ENCODE results near the gene MDM2.

The MDM2 gene

DNA sequence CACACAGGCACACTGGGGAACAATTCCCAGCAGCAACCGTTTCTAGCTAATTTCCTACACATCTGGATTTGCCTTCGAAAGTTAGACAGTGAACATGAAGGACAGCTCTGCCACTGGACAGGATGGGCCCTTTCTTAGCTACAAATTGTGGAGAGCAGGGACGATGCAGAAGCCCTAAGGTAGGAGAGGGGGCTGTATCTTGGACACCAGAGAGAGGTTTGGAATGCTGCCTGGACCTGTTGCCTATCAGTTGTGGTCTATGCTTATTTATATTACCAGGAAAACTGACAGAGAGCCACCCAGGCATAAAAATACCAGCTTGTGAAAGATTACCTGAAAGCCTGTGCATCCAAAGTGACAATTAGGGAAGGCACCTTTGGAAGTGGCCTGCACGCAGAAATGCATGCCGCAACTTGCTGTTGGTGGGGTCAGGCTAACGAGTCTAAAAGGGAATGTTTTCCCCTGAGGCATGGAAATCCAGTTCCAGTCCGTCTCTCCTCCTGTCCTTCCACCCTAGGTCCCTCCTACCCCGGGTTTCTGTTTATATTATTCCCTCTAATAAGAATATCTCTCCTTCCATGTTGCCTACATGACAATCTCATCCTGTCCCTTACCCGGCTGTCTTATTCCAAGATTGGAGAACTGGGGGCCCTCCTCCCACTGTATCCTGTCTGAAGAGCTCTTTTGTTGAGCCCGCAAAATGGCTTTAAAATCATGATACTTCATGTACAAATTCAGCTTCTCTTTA is 60.2 kb downstream of the MDM2 start:
- Histone ChIP-seq H3K27ac (ENCODE audit: low read depth, low read length, severe bottlenecking) (no peak overlapping the region), H3K4me1 (ENCODE audit: control insufficient read depth, insufficient read depth, low read length, poor library complexity, severe bottlenecking) (no peaks in the 10 kb centered on the region), H3K4me3 (ENCODE audit: extremely low read depth, insufficient read depth, low read length, poor library complexity, severe bottlenecking) (no peak overlapping the region), H3K36me3 (ENCODE audit: control insufficient read depth, insufficient read depth, low read length) (no peaks in the 10 kb centered on the region), H3K9me3 (ENCODE audit: control insufficient read depth, low read length) (no peaks in the 10 kb centered on the region)
- 80 to 87% methylated on average over 8 to 9 of the region's 10 CpGs for WGBS, 2 experiments (ENCODE audit: insufficient coverage in 2 of 2)

DNA sequence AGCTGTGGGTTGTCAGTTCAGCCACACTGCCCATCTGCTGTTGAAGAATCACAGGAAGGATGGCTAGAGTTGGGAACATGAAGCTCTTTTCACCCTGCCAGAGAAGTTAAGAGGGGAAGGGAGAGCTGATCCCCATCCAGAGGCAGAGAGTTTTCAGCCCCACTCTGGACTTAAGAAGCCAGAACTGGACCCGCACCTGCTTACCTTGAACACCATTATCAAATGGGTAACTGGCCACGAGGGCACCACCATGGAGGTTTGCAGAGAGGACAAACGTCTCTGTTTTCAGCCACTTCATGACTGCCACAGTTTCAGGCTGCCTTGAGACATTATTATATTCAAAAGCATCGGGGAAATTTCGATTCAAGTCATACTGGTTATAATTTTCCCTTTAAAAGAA is 62.0 kb downstream of the MDM2 start:
- H3K4me1 ChIP-seq (ENCODE audit: control insufficient read depth, insufficient read depth, low read length, poor library complexity, severe bottlenecking), result no peaks in the 10 kb centered on the region
- no peaks in the 10 kb centered on the region for H3K9me3 ChIP-seq (ENCODE audit: control insufficient read depth, low read length)
- no peak overlapping the region for H3K27ac ChIP-seq (ENCODE audit: low read depth, low read length, severe bottlenecking)
- 83 to 93% methylated on average over 1 to 3 of the region's 5 CpGs for WGBS, 2 experiments (ENCODE audit: insufficient coverage in 2 of 2)
- H3K36me3 ChIP-seq (ENCODE audit: control insufficient read depth, insufficient read depth, low read length), result no peaks in the 10 kb centered on the region
- no peak overlapping the region for H3K4me3 ChIP-seq (ENCODE audit: extremely low read depth, insufficient read depth, low read length, poor library complexity, severe bottlenecking)

DNA sequence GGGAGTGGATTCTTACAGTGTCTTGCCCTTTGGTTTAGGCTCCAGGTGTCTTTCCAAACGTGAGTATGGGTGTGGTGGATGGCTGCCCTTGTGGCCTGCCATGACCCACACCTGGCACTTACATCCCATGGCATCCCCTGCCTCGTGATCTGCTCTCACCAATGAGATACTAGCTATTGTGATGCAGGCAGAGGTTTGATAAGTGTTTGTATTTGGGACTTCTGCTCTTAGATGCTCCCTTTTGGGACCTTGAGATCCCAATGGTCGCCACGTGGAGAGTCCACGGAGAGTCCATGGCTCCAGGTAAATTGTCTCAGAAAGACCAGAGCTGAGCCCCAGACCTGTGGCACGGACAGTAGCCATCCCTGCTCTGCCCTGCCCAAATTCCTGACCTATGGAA is 62.5 kb downstream of the MDM2 start:
- H3K4me3 ChIP-seq (ENCODE audit: extremely low read depth, insufficient read depth, low read length, poor library complexity, severe bottlenecking), result no peak overlapping the region
- H3K27ac ChIP-seq (ENCODE audit: low read depth, low read length, severe bottlenecking), result no peak overlapping the region
- no peaks in the 10 kb centered on the region for H3K9me3 ChIP-seq (ENCODE audit: control insufficient read depth, low read length)
- 78 to 84% methylated on average over 4 to 5 of the region's 6 CpGs for WGBS, 2 experiments (ENCODE audit: insufficient coverage in 2 of 2)
- H3K4me1 ChIP-seq (ENCODE audit: control insufficient read depth, insufficient read depth, low read length, poor library complexity, severe bottlenecking), result no peaks in the 10 kb centered on the region
- no peaks in the 10 kb centered on the region for H3K36me3 ChIP-seq (ENCODE audit: control insufficient read depth, insufficient read depth, low read length)

DNA sequence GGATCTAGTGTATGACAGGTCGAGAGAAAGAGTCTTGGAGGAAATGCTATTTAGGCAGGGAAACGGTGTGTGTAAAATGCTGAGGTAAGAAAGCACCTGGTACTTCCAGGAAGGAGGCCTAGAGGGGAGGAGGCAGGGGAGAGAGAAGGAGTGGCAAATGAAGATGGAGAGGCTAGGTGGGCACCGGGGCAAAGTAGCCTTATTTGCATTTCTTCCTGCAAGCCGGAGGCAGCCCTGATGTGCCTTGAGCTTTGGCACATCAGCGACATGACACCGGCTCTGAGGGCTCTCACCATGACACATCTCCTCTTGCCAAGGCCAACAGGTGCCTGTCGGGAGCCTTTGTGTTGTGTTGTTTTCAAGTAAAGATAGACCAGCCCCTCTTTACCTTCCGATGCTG is 63.4 kb downstream of the MDM2 start:
- no peaks in the 10 kb centered on the region for H3K4me1 ChIP-seq (ENCODE audit: control insufficient read depth, insufficient read depth, low read length, poor library complexity, severe bottlenecking)
- no peak overlapping the region for H3K27ac ChIP-seq (ENCODE audit: low read depth, low read length, severe bottlenecking)
- H3K4me3 ChIP-seq (ENCODE audit: extremely low read depth, insufficient read depth, low read length, poor library complexity, severe bottlenecking), result no peak overlapping the region
- no peaks in the 10 kb centered on the region for H3K9me3 ChIP-seq (ENCODE audit: control insufficient read depth, low read length)
- 66 to 73% methylated on average over 5 of the region's 8 CpGs for WGBS, 2 experiments (ENCODE audit: insufficient coverage in 2 of 2)
- no peaks in the 10 kb centered on the region for H3K36me3 ChIP-seq (ENCODE audit: control insufficient read depth, insufficient read depth, low read length)

DNA sequence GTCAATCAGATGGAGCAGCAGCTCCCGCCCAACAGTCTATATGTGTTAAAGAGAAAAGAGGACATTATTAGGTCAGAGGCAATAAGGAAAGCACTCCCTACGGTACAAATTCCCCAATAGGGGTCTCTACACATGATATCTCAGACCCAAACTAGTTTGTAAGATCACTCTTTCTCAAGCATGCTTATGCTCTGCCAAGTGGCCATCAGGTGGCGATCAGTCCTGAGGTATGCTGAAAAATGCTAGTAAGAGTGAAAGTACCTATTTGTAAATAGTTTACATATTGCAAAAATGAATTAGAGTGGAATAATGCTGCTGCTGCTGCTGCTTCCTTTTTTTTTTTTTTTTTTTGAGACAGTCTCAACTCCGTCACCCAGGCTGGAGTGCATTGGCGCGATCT is 63.9 kb downstream of the MDM2 start:
- no peak overlapping the region for H3K4me3 ChIP-seq (ENCODE audit: extremely low read depth, insufficient read depth, low read length, poor library complexity, severe bottlenecking)
- no peaks in the 10 kb centered on the region for H3K9me3 ChIP-seq (ENCODE audit: control insufficient read depth, low read length)
- no peak overlapping the region for H3K27ac ChIP-seq (ENCODE audit: low read depth, low read length, severe bottlenecking)
- no peaks in the 10 kb centered on the region for H3K4me1 ChIP-seq (ENCODE audit: control insufficient read depth, insufficient read depth, low read length, poor library complexity, severe bottlenecking)
- 0% methylated on average over 1 of the region's 6 CpGs; no CpG with 5 or more reads in 1 of the 2 experiments for WGBS, 2 experiments (ENCODE audit: insufficient coverage in 2 of 2)
- H3K36me3 ChIP-seq (ENCODE audit: control insufficient read depth, insufficient read depth, low read length), result no peaks in the 10 kb centered on the region

DNA sequence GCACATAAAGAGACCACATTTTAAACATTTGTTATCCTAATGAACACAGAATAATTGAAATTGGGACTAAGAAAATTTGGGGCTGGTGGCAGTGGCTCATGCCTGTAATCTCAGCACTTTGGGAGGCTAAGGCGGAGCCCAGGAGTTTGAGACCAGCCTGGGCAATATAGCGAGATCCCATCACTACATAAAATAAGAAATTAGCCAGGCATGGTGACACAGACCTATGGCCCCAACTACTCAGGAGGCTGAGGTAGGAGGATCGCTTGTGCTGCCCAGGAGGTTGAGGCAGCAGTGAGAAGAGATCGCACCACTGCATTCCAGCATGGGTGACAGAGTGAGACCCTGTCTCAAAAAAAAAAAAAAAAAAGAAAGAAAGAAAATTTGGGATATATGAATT is 65.3 kb downstream of the MDM2 start:
- Histone ChIP-seq H3K36me3 (ENCODE audit: control insufficient read depth, insufficient read depth, low read length) (no peaks in the 10 kb centered on the region), H3K4me1 (ENCODE audit: control insufficient read depth, insufficient read depth, low read length, poor library complexity, severe bottlenecking) (no peaks in the 10 kb centered on the region), H3K27ac (ENCODE audit: low read depth, low read length, severe bottlenecking) (no peak overlapping the region), H3K4me3 (ENCODE audit: extremely low read depth, insufficient read depth, low read length, poor library complexity, severe bottlenecking) (no peak overlapping the region), H3K9me3 (ENCODE audit: control insufficient read depth, low read length) (no peaks in the 10 kb centered on the region)
- 82 to 100% methylated on average over 2 to 3 of the region's 4 CpGs for WGBS, 2 experiments (ENCODE audit: insufficient coverage in 2 of 2)

DNA sequence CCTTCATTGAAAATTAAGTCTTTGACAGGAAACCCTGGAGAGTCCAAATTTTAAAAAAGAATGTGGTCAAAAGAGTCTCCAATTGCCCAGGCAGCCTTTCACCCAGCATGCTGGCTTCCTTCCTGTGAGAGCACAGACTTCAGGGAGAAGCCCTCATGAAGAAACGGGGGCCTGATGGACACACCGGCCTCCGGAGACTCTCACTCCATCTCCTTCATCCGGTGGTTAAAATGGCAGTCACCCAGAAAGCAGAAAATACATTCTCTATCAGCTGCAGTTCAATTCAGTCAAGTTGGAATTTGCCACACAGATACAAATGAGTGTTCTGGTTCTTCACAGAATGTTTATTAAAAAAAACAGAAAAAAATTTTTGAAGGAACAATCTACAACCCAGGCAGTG is 68.5 kb downstream of the MDM2 start:
- WGBS, 2 experiments (ENCODE audit: insufficient coverage in 2 of 2), result 73 to 89% methylated on average over 3 to 4 of the region's 4 CpGs
- H3K4me1 ChIP-seq (ENCODE audit: control insufficient read depth, insufficient read depth, low read length, poor library complexity, severe bottlenecking), result no peaks in the 10 kb centered on the region
- no peak overlapping the region for H3K4me3 ChIP-seq (ENCODE audit: extremely low read depth, insufficient read depth, low read length, poor library complexity, severe bottlenecking)
- H3K27ac ChIP-seq (ENCODE audit: low read depth, low read length, severe bottlenecking), result no peak overlapping the region
- H3K9me3 ChIP-seq (ENCODE audit: control insufficient read depth, low read length), result no peaks in the 10 kb centered on the region
- no peaks in the 10 kb centered on the region for H3K36me3 ChIP-seq (ENCODE audit: control insufficient read depth, insufficient read depth, low read length)

DNA sequence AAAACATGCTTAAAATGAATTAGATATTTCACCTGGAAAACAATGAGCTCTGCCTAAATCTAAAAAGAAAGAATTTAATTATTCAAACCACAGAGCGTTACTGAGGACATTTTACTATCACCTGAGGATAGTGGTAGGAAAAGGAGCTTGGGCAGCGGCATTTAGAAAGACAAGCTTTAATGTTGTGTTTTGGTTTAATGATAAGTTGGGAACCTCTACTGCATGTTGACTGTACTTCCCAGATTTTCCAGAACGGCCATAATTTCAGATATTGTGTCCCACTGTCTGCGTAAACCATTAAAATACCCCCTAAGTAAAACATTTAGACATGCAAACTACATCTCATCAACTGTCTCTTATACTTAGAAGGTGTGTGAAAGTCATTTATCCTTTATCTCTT is 69.6 kb downstream of the MDM2 start:
- WGBS, 2 experiments (ENCODE audit: insufficient coverage in 2 of 2), result 83 to 100% methylated on average over 1 of the region's 4 CpGs
- H3K4me1 ChIP-seq (ENCODE audit: control insufficient read depth, insufficient read depth, low read length, poor library complexity, severe bottlenecking), result no peaks in the 10 kb centered on the region
- no peaks in the 10 kb centered on the region for H3K9me3 ChIP-seq (ENCODE audit: control insufficient read depth, low read length)
- H3K36me3 ChIP-seq (ENCODE audit: control insufficient read depth, insufficient read depth, low read length), result no peaks in the 10 kb centered on the region
- no peak overlapping the region for H3K4me3 ChIP-seq (ENCODE audit: extremely low read depth, insufficient read depth, low read length, poor library complexity, severe bottlenecking)
- H3K27ac ChIP-seq (ENCODE audit: low read depth, low read length, severe bottlenecking), result no peak overlapping the region

DNA sequence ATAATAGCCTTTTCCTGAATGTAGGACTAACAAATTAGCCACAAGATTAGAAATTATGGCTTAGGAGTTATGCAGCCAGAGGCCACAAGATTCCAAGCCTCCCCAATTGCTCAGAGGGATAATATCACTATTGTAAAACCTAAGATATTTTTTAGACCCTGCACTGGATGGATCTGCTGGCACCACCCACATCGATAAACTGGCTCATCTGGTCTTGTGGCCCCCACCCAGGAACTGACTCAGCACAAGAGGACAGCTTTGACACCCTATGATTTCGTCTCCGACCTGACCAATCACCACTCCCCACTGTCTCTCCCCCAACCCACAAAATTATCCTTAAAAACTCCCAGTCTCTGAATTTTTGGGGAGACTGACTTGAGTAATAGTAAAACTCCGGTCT is 70.3 kb downstream of the MDM2 start:
- no peak overlapping the region for H3K27ac ChIP-seq (ENCODE audit: low read depth, low read length, severe bottlenecking)
- no peak overlapping the region for H3K4me3 ChIP-seq (ENCODE audit: extremely low read depth, insufficient read depth, low read length, poor library complexity, severe bottlenecking)
- H3K36me3 ChIP-seq (ENCODE audit: control insufficient read depth, insufficient read depth, low read length), result no peaks in the 10 kb centered on the region
- WGBS, 2 experiments (ENCODE audit: insufficient coverage in 2 of 2), result 90 to 100% methylated on average over 2 to 3 of the region's 4 CpGs
- no peaks in the 10 kb centered on the region for H3K9me3 ChIP-seq (ENCODE audit: control insufficient read depth, low read length)
- H3K4me1 ChIP-seq (ENCODE audit: control insufficient read depth, insufficient read depth, low read length, poor library complexity, severe bottlenecking), result no peaks in the 10 kb centered on the region

DNA sequence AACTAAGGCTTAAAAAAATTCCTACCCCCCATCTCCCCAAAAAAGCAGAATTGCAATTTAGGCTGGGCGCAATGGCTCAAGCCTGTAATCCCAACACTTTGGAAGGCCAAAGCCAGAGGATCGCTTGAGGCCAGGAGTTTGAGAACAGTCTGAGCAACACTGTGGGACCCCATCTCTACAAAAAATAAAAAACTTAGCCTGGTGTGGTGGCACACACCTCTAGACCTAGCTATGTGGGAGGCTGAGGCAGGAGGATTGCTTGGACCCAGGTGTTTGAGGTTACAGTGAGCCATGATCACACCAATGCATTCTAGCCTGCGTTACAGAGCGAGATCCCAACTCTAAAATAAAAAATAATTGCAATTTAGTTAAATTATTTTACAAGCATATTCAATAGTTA is 70.9 kb downstream of the MDM2 start:
- Histone ChIP-seq H3K4me1 (ENCODE audit: control insufficient read depth, insufficient read depth, low read length, poor library complexity, severe bottlenecking) (no peaks in the 10 kb centered on the region), H3K4me3 (ENCODE audit: extremely low read depth, insufficient read depth, low read length, poor library complexity, severe bottlenecking) (no peak overlapping the region), H3K27ac (ENCODE audit: low read depth, low read length, severe bottlenecking) (no peak overlapping the region), H3K9me3 (ENCODE audit: control insufficient read depth, low read length) (no peaks in the 10 kb centered on the region), H3K36me3 (ENCODE audit: control insufficient read depth, insufficient read depth, low read length) (no peaks in the 10 kb centered on the region)
- 92 to 100% methylated on average over 1 to 2 of the region's 4 CpGs for WGBS, 2 experiments (ENCODE audit: insufficient coverage in 2 of 2)

DNA sequence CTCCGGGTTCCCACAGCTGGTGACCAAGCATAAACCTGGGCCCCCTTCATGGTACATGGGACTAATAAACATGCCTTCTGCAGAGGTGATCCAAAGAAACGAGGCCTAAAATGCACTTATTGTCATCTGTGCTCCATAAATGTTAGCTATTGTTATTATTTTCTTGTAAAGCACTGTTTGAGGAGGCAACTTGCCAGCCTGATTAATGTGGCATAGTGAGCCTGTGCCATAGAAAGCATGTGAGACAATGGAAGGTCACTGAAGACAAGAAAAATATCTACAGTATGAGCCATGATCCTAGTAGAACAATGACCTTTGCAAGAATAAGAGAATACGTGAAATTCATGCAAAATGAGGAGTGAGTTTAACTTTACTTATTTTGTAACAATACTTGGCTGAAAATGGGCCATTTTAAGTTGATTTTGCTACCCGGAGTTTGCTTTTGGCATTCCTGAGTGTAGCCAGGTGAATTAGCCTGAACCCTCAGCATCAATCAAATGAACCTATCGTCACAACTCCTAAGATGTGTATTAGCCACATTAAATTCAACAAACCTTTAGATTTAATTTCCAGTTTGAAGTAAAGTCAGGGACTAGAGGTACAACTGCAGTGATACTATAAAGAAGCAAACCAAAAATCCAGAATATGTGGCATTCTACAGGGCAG is 72.8 kb downstream of the MDM2 start:
- H3K9me3 ChIP-seq (ENCODE audit: control insufficient read depth, low read length), result no peaks in the 10 kb centered on the region
- no peak overlapping the region for H3K4me3 ChIP-seq (ENCODE audit: extremely low read depth, insufficient read depth, low read length, poor library complexity, severe bottlenecking)
- no peaks in the 10 kb centered on the region for H3K4me1 ChIP-seq (ENCODE audit: control insufficient read depth, insufficient read depth, low read length, poor library complexity, severe bottlenecking)
- no peak overlapping the region for H3K27ac ChIP-seq (ENCODE audit: low read depth, low read length, severe bottlenecking)
- WGBS, 2 experiments (ENCODE audit: insufficient coverage in 2 of 2), result 79 to 92% methylated on average over 3 to 4 of the region's 5 CpGs
- no peaks in the 10 kb centered on the region for H3K36me3 ChIP-seq (ENCODE audit: control insufficient read depth, insufficient read depth, low read length)
